Muscle of arm (tissue), 12 donors: ENCODE measurements around the gene NABP1. TPM values are rescaled to one million over a fixed set of nuclear protein-coding genes. Genes with fewer than 3 reads are reported as not detected.

ENCODE experiments used
- DNase-seq: peaks from one replicate; pipeline ENCODE4 v3.0.0-alpha.2; 2013
- polyA plus RNA-seq, 12 donors: library from polyadenylated mRNA; unstranded; fragments of 120-200 nt; gene quantifications; one replicate each; pipeline ENCODE4 v1.2.1, GENCODE V29; 2013; ENCODE audit not compliant: insufficient read length in 12 of 12

The NABP1 gene
- polyA plus RNA-seq, 12 donors, result 8.9 to 18.7 (median 12.7) TPM; not detected in 1

GRCh38 chr2:191705084-191705483, 27.1 kb downstream of the NABP1 start:
- DNase-seq, result no peak

- DNase-seq, result no peak
These were observed 27.8 kb downstream of the NABP1 start for GRCh38 chr2:191705701-191706100.

GRCh38 chr2:191706791-191707190, 28.9 kb downstream of the NABP1 start:
- no peak for DNase-seq

GRCh38 chr2:191707542-191707941, 29.6 kb downstream of the NABP1 start:
- no peak for DNase-seq

DNA sequence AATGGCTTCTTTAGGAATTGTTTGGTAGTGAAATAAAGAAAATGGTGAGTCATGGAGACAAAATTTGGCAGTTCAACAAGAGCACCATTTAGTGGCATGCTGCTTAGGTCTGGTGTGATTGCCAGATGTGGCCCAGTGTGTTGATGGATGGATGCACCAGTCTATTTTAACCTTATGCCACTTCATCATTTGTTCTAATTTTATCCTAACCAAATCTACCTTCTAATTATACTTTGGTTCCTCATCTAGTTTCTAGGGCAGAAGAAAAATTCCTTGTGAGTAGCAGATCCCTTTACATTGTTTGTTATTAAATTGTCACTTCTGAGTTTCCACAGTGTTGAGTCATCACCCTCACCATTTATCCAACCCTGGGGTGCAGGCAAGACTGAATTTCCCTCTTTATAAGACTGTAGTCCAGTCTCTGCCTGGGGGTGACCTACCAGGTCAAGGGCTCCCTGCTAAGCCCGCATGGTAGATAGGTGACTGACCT, 32.5 kb downstream of the NABP1 start:
- DNase-seq, result no peak

- DNase-seq, result no peak
These were observed 33.7 kb downstream of the NABP1 start for GRCh38 chr2:191711621-191712020.

DNA sequence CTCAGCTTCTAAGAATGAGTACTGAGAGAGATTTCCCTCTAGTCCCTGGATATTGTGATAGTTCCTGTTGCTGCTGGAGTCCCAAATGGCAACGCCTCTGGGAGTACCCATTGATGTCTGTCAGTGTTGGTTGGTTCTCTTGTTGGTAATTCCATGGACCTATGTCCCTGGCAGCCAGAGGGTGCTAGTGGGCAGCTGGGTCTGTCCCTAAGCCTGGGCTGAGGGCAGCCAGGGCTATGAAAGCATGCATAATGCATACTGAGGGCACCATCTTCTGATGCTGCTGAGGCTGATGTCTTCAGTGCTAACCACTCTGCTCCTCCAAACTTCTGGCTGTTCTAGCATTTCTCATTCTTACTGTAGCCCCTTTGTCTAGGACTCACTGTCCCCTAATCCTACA, 35.9 kb downstream of the NABP1 start:
- no peak for DNase-seq

DNA sequence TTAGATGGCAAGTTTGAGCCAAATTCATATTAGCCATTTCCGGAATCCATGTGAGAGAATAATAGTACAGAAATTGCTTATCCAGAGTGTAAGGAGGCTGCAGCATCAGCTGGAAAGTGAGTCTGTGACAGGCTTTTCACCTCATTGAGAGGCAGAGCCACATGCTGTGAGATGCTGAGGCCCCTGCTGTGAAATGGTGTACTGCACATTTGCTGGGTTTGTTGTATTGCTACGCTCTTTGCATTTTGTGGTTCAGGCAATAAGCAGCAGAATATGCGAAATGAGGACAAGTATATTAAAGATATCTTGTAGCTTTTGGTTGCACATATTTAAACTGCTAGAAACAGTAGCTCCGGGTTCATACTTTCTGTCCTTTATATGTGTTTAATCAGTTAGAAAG, 37.0 kb downstream of the NABP1 start:
- no peak for DNase-seq

DNA sequence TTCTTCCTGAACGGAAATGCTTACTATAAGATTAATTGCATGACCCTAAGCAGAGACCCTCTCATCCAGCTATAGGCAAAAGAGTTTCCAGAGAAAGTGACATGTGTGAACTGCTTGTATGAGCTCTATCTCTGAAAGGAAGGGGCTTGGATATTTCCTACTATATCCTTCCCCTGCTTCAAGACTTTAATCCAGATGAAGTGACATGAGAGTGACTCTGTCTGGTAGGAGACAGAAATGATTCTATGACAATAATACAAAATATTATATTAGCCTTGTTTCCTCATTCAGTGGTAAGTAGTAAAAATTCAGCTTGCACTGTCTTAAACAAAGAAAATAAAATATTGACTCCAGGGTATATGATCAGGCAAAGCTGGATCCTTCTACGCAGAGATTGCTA, 37.5 kb downstream of the NABP1 start:
- DNase-seq, result no peak

DNA sequence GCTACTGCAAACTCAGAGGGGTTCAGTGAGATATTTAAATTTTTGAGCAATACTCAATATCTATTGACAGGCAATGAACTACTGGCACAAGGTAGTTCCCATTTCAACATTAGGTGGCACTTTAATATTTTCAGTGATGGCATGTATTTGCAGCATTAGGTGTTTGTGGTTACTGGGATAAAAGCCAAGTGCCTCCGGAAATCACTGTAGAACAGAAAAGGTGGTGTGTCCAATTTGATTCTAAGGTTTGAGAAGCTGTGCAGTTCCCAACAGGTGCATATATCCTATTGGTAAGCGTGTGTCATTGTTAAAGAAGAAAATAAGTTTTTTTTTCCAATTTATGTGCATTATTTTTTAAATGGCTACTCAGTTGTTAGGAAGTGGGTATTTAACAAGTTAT, 41.3 kb downstream of the NABP1 start:
- no peak for DNase-seq

DNA sequence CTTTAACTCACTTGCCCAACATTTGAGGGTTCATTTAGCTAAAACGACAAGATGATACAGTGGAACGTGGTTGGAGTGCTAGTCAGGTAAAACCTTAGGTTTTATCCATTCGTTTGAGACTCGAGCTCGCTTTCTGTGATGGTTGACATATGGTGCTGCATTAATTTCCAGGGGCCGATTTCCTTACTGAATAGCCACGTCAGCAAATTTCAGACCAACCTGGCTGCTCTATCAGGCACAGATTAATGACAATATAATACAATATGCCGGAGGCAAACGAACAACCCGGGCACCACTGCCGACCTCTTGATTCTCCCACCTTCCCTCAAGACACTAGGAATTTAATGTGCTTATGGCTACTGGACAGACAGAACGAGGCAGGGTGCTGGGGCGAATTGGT, 42.0 kb downstream of the NABP1 start:
- DNase-seq, result no peak

- no peak for DNase-seq
These were observed 43.4 kb downstream of the NABP1 start for GRCh38 chr2:191721331-191721730.

GRCh38 chr2:191724015-191724414, 46.1 kb downstream of the NABP1 start:
- no peak for DNase-seq

- no peak for DNase-seq
These were observed 51.1 kb downstream of the NABP1 start for GRCh38 chr2:191728750-191729624.

- no peak for DNase-seq
These were observed 52.3 kb downstream of the NABP1 start for GRCh38 chr2:191730263-191730662.

Other genes with a start within 250 kb of the NABP1 start
- gene CAVIN2, start 169.0 kb downstream of the NABP1 start, polyA plus RNA-seq, result 10 to 100 TPM in 11 of 12 donors, not detected in 1; 36.8 to 50.6 (median 42.1) TPM